HepG2 (cell line): ENCODE results near the gene KIF26B.

Experiments
- KAT2B ChIP-seq: fragments of 150-350 bp; IDR thresholded peaks from 2 replicates; pipeline ENCODE4 v1.6.1; 2014; ENCODE audit warnings: low read depth, low read length, borderline replicate concordance
- TF ChIP-seq, protein P1 (sequence below): sonication (generic); formaldehyde crosslinking; IDR thresholded peaks from 2 replicates; pipeline ENCODE4 v1.5.0; 2020; ENCODE audit warnings: missing genetic modification reagents

GRCh38 chr1:245168906-245169305 lies 14.1 kb downstream of the KIF26B start:
- no peak for TF ChIP-seq KAT2B
- TF ChIP-seq, protein P1, sequence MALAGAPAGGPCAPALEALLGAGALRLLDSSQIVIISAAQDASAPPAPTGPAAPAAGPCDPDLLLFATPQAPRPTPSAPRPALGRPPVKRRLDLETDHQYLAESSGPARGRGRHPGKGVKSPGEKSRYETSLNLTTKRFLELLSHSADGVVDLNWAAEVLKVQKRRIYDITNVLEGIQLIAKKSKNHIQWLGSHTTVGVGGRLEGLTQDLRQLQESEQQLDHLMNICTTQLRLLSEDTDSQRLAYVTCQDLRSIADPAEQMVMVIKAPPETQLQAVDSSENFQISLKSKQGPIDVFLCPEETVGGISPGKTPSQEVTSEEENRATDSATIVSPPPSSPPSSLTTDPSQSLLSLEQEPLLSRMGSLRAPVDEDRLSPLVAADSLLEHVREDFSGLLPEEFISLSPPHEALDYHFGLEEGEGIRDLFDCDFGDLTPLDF (CRISPR knock-in tag) = no peak
